Heart right ventricle (tissue), 16 donors: Measurements from ENCODE around the gene FAM83C. TPM values are rescaled to one million over a fixed set of nuclear protein-coding genes. Genes with fewer than 3 reads are reported as not detected.
"Not testable (repeated sequence)": the region's sequence is repeated elsewhere in the genome, so short reads cannot be mapped to it uniquely, and the experiment has no call there.

Source experiments
- ATAC-seq, 8 donors: fragments of 200-7000 bp; cut with Tn5 transposase; one replicate each; pipeline ENCODE4 v1.9.1; 2020; ENCODE audit warnings: mild to moderate bottlenecking in 8 of 8, moderate library complexity in 8 of 8, moderate number of reproducible peaks in 1 of 8
- DNase-seq, 2 donors: peaks; one replicate each; pipeline ENCODE4 v3.0.0-alpha.2; 2020
- H3K27ac ChIP-seq, 10 donors: fragments of 200-600 bp; sonication (generic) in 2 of 10; one replicate each; pipeline versions ENCODE4 v1.5.0 to v1.8.0; 2020 to 2022; ENCODE audit warnings: mild to moderate bottlenecking in 3 of 10
- H3K27me3 ChIP-seq, 7 donors: fragments of 200-600 bp; one replicate each; pipeline ENCODE4 v1.8.0; 2021 to 2022; ENCODE audit warnings: mild to moderate bottlenecking in 2 of 7
- H3K36me3 ChIP-seq, 9 donors: fragments of 200-600 bp; sonication (generic) in 1 of 9; one replicate each; pipeline versions ENCODE4 v1.5.0 to v1.8.0; 2020 to 2022; ENCODE audit warnings: mild to moderate bottlenecking in 2 of 9
- H3K4me1 ChIP-seq, 9 donors: fragments of 200-600 bp; sonication (generic) in 1 of 9; one replicate each; pipeline versions ENCODE4 v1.5.0 to v1.8.0; 2020 to 2022; ENCODE audit warnings: mild to moderate bottlenecking in 4 of 9
- H3K4me3 ChIP-seq, 10 donors: fragments of 200-600 bp; sonication (generic) in 2 of 10; one replicate each; pipeline versions ENCODE4 v1.5.0 to v1.8.0; 2020 to 2022; ENCODE audit warnings: mild to moderate bottlenecking in 7 of 10, moderate library complexity in 2 of 10
- H3K9me3 ChIP-seq, 11 donors: fragments of 200-600 bp in 10 of 11; sonication (generic) in 2 of 11; one replicate each; pipeline versions ENCODE4 v1.5.0 to v1.8.0; 2013 to 2022; ENCODE audit warnings: mild to moderate bottlenecking in 2 of 11, control low read depth in 1 of 11, moderate library complexity in 1 of 11
- CTCF ChIP-seq, 9 donors: fragments of 200-600 bp; sonication (generic) in 2 of 9; IDR thresholded peaks; one replicate each; pipeline versions ENCODE4 v1.5.0 to v1.8.0; 2021 to 2022; ENCODE audit warnings: antibody characterized with exemption in 9 of 9, mild to moderate bottlenecking in 5 of 9, moderate library complexity in 1 of 9
- WGBS, 2 donors: extraction: QIAGEN DNeasy Blood & Tissue Kit; methylation state at CpG; one replicate each; pipeline ENCODE4 v1.1.7; 2013; ENCODE audit warnings: inconsistent platforms in 1 of 2; 5-methylcytosine and 5-hydroxymethylcytosine counted together
- intact Hi-C, 10 donors: fragments of 100-400 bp; cut with DNase I; formaldehyde crosslinking; loops; one replicate each; pipeline versions ENCODE4 v1.11.1 to v1.14.2; 2022
- polyA plus RNA-seq, 2 donors: library from polyadenylated mRNA; stranded (reverse); fragments of 200-250 nt; gene quantifications; one replicate each; pipeline ENCODE4 v1.2.3, GENCODE V29; 2013
- total RNA-seq, 10 donors: library from RNA; stranded (reverse); fragmentation: NEBNext Ultra II Directional in 3 of 10; extraction: Animal tissue kit (Norgen Biotek cat#: 25700) in 3 of 10; gene quantifications; one replicate each; pipeline versions ENCODE4 v1.2.1 to v1.2.4, GENCODE V29; 2021 to 2023
- donor health status: Arrhythmogenic right ventricular cardiomyopathy.
- donor health status: ischemic (EF 13 %, LVEDD 7.1; RV severe dilation, severe dysfunction).
- donor health status: healthy with polysubstance abuse.
- donor health status: DM: no; HTN: yes; CAD: no.
- donor health status: DM: no; HTN: no; CAD: no.
- donor health status: ischemic (EF 25% LVEDD 6.9; RV normal size, moderate dysfunction).
- donor health status: ischemic (EF 25% LVEDD 5.7; RV mildly dilated, moderate dysfunction).
- donor health status: healthy.
- donor health status: DM: yes; HTN: yes; CAD: no.
- donor health status: Ischemic cardiomyopathy.
- donor health status: ischemic (EF 35%, LVEDD 5.7; RV mildly dilated, moderate dysfunction).
- donor health status: nonischemic (EF 11% LVEDD 7.7; RV severe dilation, severe dysfunction).
- donor health status: DM: yes; HTN: yes; CAD: no.
- donor health status: PGD.
- donor health status: ischemic (EF 29% LVEDD 5.4; RV normal size, mild dysfunction).
- donor health status: nonischemic (EF 23%, LVEDD 6.1; RV moderate dilation, normal function).

Gene FAM83C
- total and polyA plus RNA-seq, 12 donors, result 0.03 TPM; not detected in 11

GRCh38 chr20:35316086-35316485, 23.9 kb upstream of the FAM83C start:
- Histone ChIP-seq H3K27me3 (no peaks in the 10 kb centered on the region), H3K27ac (no peak overlapping the region), H3K4me1 (peaks cover 0 to 19% (median 9%) of the 10 kb centered on the region in 9 donors), H3K9me3 (no peaks in the 10 kb centered on the region), H3K4me3 (no peak overlapping the region), H3K36me3 (peaks cover 0 to 45% (median 0%) of the 10 kb centered on the region in 9 donors)
- ATAC-seq (no peak), DNase-seq (no peak)
- no peak for TF ChIP-seq CTCF (IDR thresholded peaks at IDR 0.05)
- 86 to 90% methylated on average over 2 of the region's 2 CpGs for WGBS, 2 donors
- intact Hi-C loops, result no loop called here

- DNase-seq, ATAC-seq, H3K27me3 ChIP-seq, intact Hi-C loops, H3K9me3 ChIP-seq, H3K27ac ChIP-seq, H3K4me3 ChIP-seq: not testable (repeated sequence)
- Histone ChIP-seq H3K4me1 (peaks cover 0 to 19% (median 9%) of the 10 kb centered on the region in 9 donors), H3K36me3 (peaks cover 0 to 47% (median 0%) of the 10 kb centered on the region in 9 donors)
- WGBS, 2 donors, result 97 to 98% methylated on average over 7 of the region's 7 CpGs
These were observed 23.4 kb upstream of the FAM83C start for GRCh38 chr20:35315632-35316020.

- peaks cover 0 to 47% (median 0%) of the 10 kb centered on the region in 9 donors for H3K36me3 ChIP-seq
- no peak overlapping the region for H3K27ac ChIP-seq
- intact Hi-C loops, result no loop called here
- no peaks in the 10 kb centered on the region for H3K9me3 ChIP-seq
- H3K27me3 ChIP-seq, result no peaks in the 10 kb centered on the region
- TF ChIP-seq CTCF (IDR thresholded peaks at IDR 0.05), result no peak
- no peak for DNase-seq
- no peak overlapping the region for H3K4me3 ChIP-seq
- no peak for ATAC-seq
- 78 to 83% methylated on average over 3 of the region's 3 CpGs for WGBS, 2 donors
- peaks cover 0 to 19% (median 9%) of the 10 kb centered on the region in 9 donors for H3K4me1 ChIP-seq
These were observed 22.8 kb upstream of the FAM83C start for GRCh38 chr20:35314816-35315631.

- Histone ChIP-seq H3K4me1 (peaks cover 3 to 16% (median 14%) of the 10 kb centered on the region in 9 donors), H3K27ac (no peak overlapping the region), H3K4me3 (no peak overlapping the region), H3K27me3 (no peaks in the 10 kb centered on the region), H3K9me3 (no peaks in the 10 kb centered on the region), H3K36me3 (peaks cover 0 to 52% (median 0%) of the 10 kb centered on the region in 9 donors)
- WGBS, 2 donors, result 94 to 97% methylated on average over 1 of the region's 1 CpG
- intact Hi-C loops, result no loop called here
- DNase-seq (no peak), ATAC-seq (no peak)
- TF ChIP-seq CTCF (IDR thresholded peaks at IDR 0.05), result no peak
These were observed 20.1 kb upstream of the FAM83C start for GRCh38 chr20:35312318-35312717.

- TF ChIP-seq CTCF (IDR thresholded peaks at IDR 0.05), result no peak
- Histone ChIP-seq H3K4me1 (peaks cover 3 to 21% (median 18%) of the 10 kb centered on the region in 9 donors), H3K4me3 (no peak overlapping the region), H3K27me3 (no peaks in the 10 kb centered on the region), H3K27ac (no peak overlapping the region), H3K9me3 (no peaks in the 10 kb centered on the region), H3K36me3 (peaks cover 0 to 51% (median 0%) of the 10 kb centered on the region in 9 donors)
- WGBS, 2 donors, result 95 to 98% methylated on average over 5 of the region's 5 CpGs
- ATAC-seq (no peak), DNase-seq (no peak)
- intact Hi-C loops, result no loop called here
These were observed 19.6 kb upstream of the FAM83C start for GRCh38 chr20:35311822-35312221.
